ENCODE measurements around the gene CDH22.

The CDH22 gene

DNA sequence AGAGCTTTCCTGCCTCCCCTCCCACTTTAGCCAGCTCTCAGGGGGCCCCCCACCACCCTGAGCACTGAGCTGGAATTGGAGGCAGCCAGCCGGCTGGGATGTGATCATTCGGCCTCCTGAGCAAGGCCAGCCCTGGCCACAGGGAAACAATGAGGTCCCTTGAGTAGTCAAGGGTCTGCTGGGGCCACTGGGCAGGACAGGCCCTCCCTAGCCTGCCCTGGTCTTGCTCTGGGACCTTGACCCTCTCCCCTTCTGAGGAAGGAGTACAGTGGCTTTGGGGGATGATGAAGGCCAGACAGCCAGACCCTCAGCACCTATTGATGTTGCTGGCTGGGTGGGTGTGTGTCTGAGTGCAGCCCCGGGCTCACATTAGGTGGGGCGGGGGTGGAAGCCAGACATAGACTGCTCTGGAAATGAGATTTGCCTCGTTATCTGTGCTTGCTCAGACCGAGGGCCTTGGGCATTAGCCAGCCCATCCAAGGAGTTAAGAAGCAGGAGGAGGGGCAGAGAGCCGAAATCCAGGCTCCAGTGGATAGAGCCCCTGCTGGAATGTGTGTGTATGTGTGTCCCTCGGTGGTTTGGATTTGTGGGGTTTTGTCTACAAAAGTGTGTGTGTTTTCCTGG lies 168.9 kb downstream of the CDH22 start:
- Histone ChIP-seq H3K9ac (ENCODE audit: low read depth, low read length) (no peak overlapping the region), H3K27me3 (ENCODE audit: insufficient read depth, low read length, poor library complexity) (peaks cover 46% of the 10 kb centered on the region)

DNA sequence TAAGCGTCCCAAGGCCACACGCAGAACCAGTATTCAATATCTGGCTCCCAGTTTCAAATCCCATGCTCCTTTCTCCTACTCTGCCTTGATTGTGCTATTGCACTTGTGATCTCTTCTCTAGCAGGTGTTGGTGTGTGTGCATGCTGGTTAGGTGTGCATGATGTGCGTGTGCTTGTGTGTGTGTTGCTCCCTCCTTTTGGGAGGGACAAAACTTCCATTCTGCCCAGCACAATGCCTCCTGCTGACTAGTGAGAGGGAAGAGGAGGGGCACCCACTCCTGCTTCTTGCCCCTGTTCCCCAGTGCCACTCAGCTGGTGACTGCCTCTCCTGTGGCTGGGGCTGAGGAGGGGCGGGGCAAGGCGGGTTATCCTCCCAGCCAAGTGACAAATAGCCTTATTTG lies 170.5 kb downstream of the CDH22 start:
- H3K9me3 ChIP-seq (ENCODE audit: insufficient read depth, low read length, severe bottlenecking) = no peaks in the 10 kb centered on the region
- ATAC-seq (ENCODE audit: insufficient read depth, low read depth) (no peak), DNase-seq (no peak)
- H3K4me1 ChIP-seq (ENCODE audit: insufficient read depth, low read length) = no peaks in the 10 kb centered on the region
- H3K79me2 ChIP-seq (ENCODE audit: insufficient read depth, low read length) = no peaks in the 10 kb centered on the region
- no peak overlapping the region for H3K27ac ChIP-seq (ENCODE audit: low read length)
- no peak overlapping the region for H3K4me3 ChIP-seq (ENCODE audit: low read depth in 1 of 2, low read length in 2 of 2)
- no peak overlapping the region for H2AFZ ChIP-seq (ENCODE audit: low read depth, low read length)
- TF ChIP-seq EZH2 (IDR thresholded peaks at IDR 0.05; ENCODE audit: borderline replicate concordance, low read depth, low read length, severe bottlenecking) = no peak
- TF ChIP-seq, protein P1, sequence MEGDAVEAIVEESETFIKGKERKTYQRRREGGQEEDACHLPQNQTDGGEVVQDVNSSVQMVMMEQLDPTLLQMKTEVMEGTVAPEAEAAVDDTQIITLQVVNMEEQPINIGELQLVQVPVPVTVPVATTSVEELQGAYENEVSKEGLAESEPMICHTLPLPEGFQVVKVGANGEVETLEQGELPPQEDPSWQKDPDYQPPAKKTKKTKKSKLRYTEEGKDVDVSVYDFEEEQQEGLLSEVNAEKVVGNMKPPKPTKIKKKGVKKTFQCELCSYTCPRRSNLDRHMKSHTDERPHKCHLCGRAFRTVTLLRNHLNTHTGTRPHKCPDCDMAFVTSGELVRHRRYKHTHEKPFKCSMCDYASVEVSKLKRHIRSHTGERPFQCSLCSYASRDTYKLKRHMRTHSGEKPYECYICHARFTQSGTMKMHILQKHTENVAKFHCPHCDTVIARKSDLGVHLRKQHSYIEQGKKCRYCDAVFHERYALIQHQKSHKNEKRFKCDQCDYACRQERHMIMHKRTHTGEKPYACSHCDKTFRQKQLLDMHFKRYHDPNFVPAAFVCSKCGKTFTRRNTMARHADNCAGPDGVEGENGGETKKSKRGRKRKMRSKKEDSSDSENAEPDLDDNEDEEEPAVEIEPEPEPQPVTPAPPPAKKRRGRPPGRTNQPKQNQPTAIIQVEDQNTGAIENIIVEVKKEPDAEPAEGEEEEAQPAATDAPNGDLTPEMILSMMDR (IDR thresholded peaks at IDR 0.05; ENCODE audit: borderline replicate concordance, extremely low read depth, low read length, poor library complexity, severe bottlenecking) = no peak
- H3K9ac ChIP-seq (ENCODE audit: low read depth, low read length) = no peak overlapping the region
- H3K36me3 ChIP-seq (ENCODE audit: insufficient read depth, low read length) = no peaks in the 10 kb centered on the region
- peaks cover 15% of the 10 kb centered on the region for H4K20me1 ChIP-seq (ENCODE audit: insufficient read depth, low read length)
- no peak overlapping the region for H3K4me2 ChIP-seq (ENCODE audit: insufficient read depth, low read length)
- H3K27me3 ChIP-seq (ENCODE audit: insufficient read depth, low read length, poor library complexity) = peaks cover 51% of the 10 kb centered on the region

More for the DNA sequence above, 168.9 kb downstream of the CDH22 start:
- H3K79me2 ChIP-seq (ENCODE audit: insufficient read depth, low read length) = no peaks in the 10 kb centered on the region
- ATAC-seq (ENCODE audit: insufficient read depth, low read depth) = no peak
- H3K9me3 ChIP-seq (ENCODE audit: insufficient read depth, low read length, severe bottlenecking) = no peaks in the 10 kb centered on the region
- H2AFZ ChIP-seq (ENCODE audit: low read depth, low read length) = no peak overlapping the region
- H4K20me1 ChIP-seq (ENCODE audit: insufficient read depth, low read length) = peaks cover 10% of the 10 kb centered on the region
- DNase-seq = no peak
- no peak overlapping the region for H3K27ac ChIP-seq (ENCODE audit: low read length)
- H3K4me2 ChIP-seq (ENCODE audit: insufficient read depth, low read length) = no peak overlapping the region
- no peak overlapping the region for H3K4me3 ChIP-seq (ENCODE audit: low read depth in 1 of 2, low read length in 2 of 2)
- TF ChIP-seq, protein P1 (IDR thresholded peaks at IDR 0.05; ENCODE audit: borderline replicate concordance, extremely low read depth, low read length, poor library complexity, severe bottlenecking) = no peak
- TF ChIP-seq EZH2 (IDR thresholded peaks at IDR 0.05; ENCODE audit: borderline replicate concordance, low read depth, low read length, severe bottlenecking) = no peak
- H3K4me1 ChIP-seq (ENCODE audit: insufficient read depth, low read length) = no peaks in the 10 kb centered on the region
- H3K36me3 ChIP-seq (ENCODE audit: insufficient read depth, low read length) = no peaks in the 10 kb centered on the region

DNA sequence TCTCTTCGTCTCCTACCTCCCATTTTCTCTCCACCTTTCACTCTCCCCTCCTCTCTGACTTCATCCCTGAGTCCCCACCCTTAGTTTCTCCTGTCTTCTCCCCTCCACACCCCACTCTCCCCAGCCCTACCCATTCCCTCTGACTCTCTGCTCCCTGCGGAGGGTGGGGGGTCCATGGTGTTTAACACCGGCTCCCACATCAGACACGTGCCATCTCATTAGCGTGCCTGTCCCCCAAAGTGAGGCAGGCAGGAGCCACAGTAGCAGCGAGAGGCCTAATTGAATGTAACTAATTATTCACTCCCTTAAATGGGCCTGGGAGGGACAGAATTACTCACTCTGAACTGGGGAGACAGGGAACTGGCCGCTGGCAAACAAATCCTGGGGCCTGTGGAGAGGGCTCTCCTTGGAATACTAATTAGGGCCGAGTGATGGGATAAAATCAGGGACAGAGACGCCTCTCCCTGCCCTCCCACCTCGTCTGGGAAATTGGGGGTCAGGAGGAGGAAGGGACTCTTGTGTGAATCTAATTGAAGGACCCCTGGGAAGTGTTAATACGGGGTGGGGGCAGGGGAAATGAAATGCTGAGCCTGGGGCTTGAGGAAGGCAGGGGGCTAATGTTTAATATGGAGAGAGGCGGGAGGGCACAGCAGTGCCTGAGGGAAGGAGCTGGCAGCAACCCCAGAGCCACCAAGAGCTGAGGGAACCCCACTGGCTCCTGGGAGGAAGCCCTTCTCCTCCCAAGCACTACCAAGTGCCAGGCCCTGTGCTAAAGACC lies 172.3 kb downstream of the CDH22 start:
- Histone ChIP-seq H4K20me1 (ENCODE audit: insufficient read depth, low read length) (peaks cover 16% of the 10 kb centered on the region), H3K36me3 (ENCODE audit: insufficient read depth, low read length) (no peaks in the 10 kb centered on the region), H3K9ac (ENCODE audit: low read depth, low read length) (no peak overlapping the region), H3K27me3 (ENCODE audit: insufficient read depth, low read length, poor library complexity) (peaks cover 43% of the 10 kb centered on the region), H3K27ac (ENCODE audit: low read length) (no peak overlapping the region), H3K4me3 (ENCODE audit: low read depth in 1 of 2, low read length in 2 of 2) (no peak overlapping the region), H3K79me2 (ENCODE audit: insufficient read depth, low read length) (no peaks in the 10 kb centered on the region), H3K4me2 (ENCODE audit: insufficient read depth, low read length) (no peak overlapping the region), H3K4me1 (ENCODE audit: insufficient read depth, low read length) (no peaks in the 10 kb centered on the region), H2AFZ (ENCODE audit: low read depth, low read length) (no peak overlapping the region), H3K9me3 (ENCODE audit: insufficient read depth, low read length, severe bottlenecking) (no peaks in the 10 kb centered on the region)
- TF ChIP-seq EZH2 (IDR thresholded peaks at IDR 0.05; ENCODE audit: borderline replicate concordance, low read depth, low read length, severe bottlenecking) = no peak
- TF ChIP-seq, protein P1 (IDR thresholded peaks at IDR 0.05; ENCODE audit: borderline replicate concordance, extremely low read depth, low read length, poor library complexity, severe bottlenecking) = no peak
- ATAC-seq (ENCODE audit: insufficient read depth, low read depth) (no peak), DNase-seq (no peak)

All from DND-41 (cell line).